CD4-positive, alpha-beta T cell (primary cell): ENCODE measurements around the gene BCL2. TPM values are rescaled to one million over a fixed set of nuclear protein-coding genes. Genes with fewer than 3 reads are reported as not detected.

Experiments
- ATAC-seq: fragments of 200-7000 bp; cut with Tn5 transposase; one replicate; pipeline ENCODE4 v1.10.0; 2022; ENCODE audit warnings: mild to moderate bottlenecking; ENCODE audit not compliant: poor library complexity
- CTCF ChIA-PET: fragments of 350-600 bp; sonication (Branson Sonifier 250); formaldehyde crosslinking; loops from one replicate; lab custom pipeline; 2021; ENCODE audit warnings: antibody characterized with exemption, inconsistent platforms; lab: Charles Lee
- POLR2A ChIA-PET: fragments of 350-600 bp; sonication (Branson Sonifier 250); formaldehyde crosslinking; loops from one replicate; lab custom pipeline; 2021; ENCODE audit warnings: antibody characterized with exemption, inconsistent platforms; lab: Charles Lee
- DNase-seq, 14 experiments: peaks; one replicate each; pipeline ENCODE4 v3.0.0-alpha.2; 2013 to 2020; ENCODE audit warnings: mixed read lengths in 2 of 14
- H3K27ac ChIP-seq, 2 donors: one replicate each; pipeline versions ENCODE4 v1.5.1 to v1.7.0; 2013; ENCODE audit warnings: low read length in 2 of 2, low read depth in 1 of 2, mild to moderate bottlenecking in 1 of 2
- H3K27me3 ChIP-seq, 2 experiments: 1 replicate in 1 of 2; 2 replicates in 1 of 2; pipeline versions ENCODE4 v1.6.1 to v1.7.0; 2013; ENCODE audit warnings: low read length in 2 of 2, control low read depth in 1 of 2, mild to moderate bottlenecking in 1 of 2, moderate library complexity in 1 of 2; ENCODE audit not compliant: insufficient read depth in 2 of 2, control insufficient read depth in 1 of 2
- H3K36me3 ChIP-seq: one replicate; pipeline ENCODE4 v1.6.1; 2013; ENCODE audit warnings: low read length, control low read depth; ENCODE audit not compliant: insufficient read depth
- H3K4me1 ChIP-seq: one replicate; pipeline ENCODE4 v1.6.1; 2013; ENCODE audit warnings: low read length, control low read depth; ENCODE audit not compliant: insufficient read depth
- H3K4me3 ChIP-seq: one replicate; pipeline ENCODE4 v1.5.1; 2013; ENCODE audit warnings: mild to moderate bottlenecking, low read length, moderate library complexity
- H3K9me3 ChIP-seq, 2 experiments: 1 replicate in 1 of 2; 2 replicates in 1 of 2; pipeline versions ENCODE4 v1.6.1 to v1.7.0; 2013; ENCODE audit warnings: low read length in 2 of 2, mild to moderate bottlenecking in 2 of 2, control low read depth in 1 of 2, moderate library complexity in 1 of 2; ENCODE audit not compliant: control insufficient read depth in 1 of 2, insufficient read depth in 1 of 2
- H3K27ac Mint-ChIP-seq: one replicate; pipeline ENCODE4 v1.8.0; 2020; ENCODE audit warnings: mixed read lengths
- H3K27me3 Mint-ChIP-seq: one replicate; pipeline ENCODE4 v1.8.0; 2021; ENCODE audit warnings: mixed read lengths
- H3K36me3 Mint-ChIP-seq: one replicate; pipeline ENCODE4 v1.8.0; 2021; ENCODE audit warnings: low read depth, mixed read lengths
- H3K4me1 Mint-ChIP-seq: one replicate; pipeline ENCODE4 v1.8.0; 2021; ENCODE audit warnings: low read depth, mixed read lengths
- H3K4me3 Mint-ChIP-seq: one replicate; pipeline ENCODE4 v1.8.0; 2020; ENCODE audit warnings: mild to moderate bottlenecking, mixed read lengths
- H3K9me3 Mint-ChIP-seq: one replicate; pipeline ENCODE4 v1.8.0; 2020; ENCODE audit warnings: mixed read lengths
- intact Hi-C, 2 experiments: fragments of 100-400 bp; cut with DNase I in 1 of 2; cut with micrococcal nuclease in 1 of 2; formaldehyde crosslinking; loops; one replicate each; pipeline versions ENCODE4 v1.15.1 to v1.9.0; 2023 to 2025; cut with DNase I, micrococcal nuclease
- total RNA-seq, 174 experiments: library from RNA in 2 of 174; stranded (reverse) in 2 of 174; gene quantifications; one replicate each; pipeline ENCODE4 v1.2.3 and lab custom pipeline; 2021 to 2026
- TF ChIP-seq, protein P1 (sequence below): fragments of 200-600 bp; IDR thresholded peaks from one replicate; pipeline ENCODE4 v1.8.0; 2022; ENCODE audit warnings: antibody characterized with exemption, mild to moderate bottlenecking

BCL2 gene
- total RNA-seq, 2 experiments from 2014 or later = 40.1 to 40.3 TPM

DNA sequence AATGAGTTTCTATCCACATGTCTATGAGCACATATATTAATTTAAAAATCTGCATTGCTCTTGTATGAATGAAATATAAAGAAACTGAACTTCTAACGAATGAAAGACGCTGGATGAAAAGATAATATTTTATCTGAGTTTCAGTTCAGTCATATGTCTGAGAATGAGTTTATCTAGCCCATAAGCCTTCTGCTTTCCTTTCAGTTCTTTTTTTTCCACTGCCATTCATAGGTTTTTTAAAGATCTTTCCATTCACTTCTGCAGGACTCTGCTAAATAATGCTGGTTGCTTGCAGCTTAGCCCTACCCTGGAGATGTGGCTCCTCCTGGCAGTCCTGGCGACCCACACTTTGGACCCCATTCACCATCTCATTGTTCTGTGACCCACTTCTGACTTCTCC, 109.0 kb downstream of the BCL2 start:
- Mint-ChIP-seq H3K4me3 (peak overlapping the region; percentile 49), H3K36me3 (no peaks in the 10 kb centered on the region), H3K27ac (peak overlapping the region; percentile 99), H3K4me1 (peaks cover 91% of the 10 kb centered on the region), H3K27me3 (no peaks in the 10 kb centered on the region), H3K9me3 (no peaks in the 10 kb centered on the region)
- CTCF ChIA-PET = interaction anchor here (1.2 kb wide), 1 partner anchor 107 kb away, joined by 5 read pairs; no protein-coding TSS in a partner anchor
- no peaks in the 10 kb centered on the region for H3K9me3 ChIP-seq
- peaks cover 86% of the 10 kb centered on the region for H3K4me1 ChIP-seq
- H3K27me3 ChIP-seq = no peaks in the 10 kb centered on the region
- DNase-seq (no peak), ATAC-seq (no peak)
- POLR2A ChIA-PET = interaction anchor here (1.0 to 2.1 kb wide), 4 partner anchors 10 to 108 kb away, joined by 3 to 11 read pairs (median 6); partner anchors contain the start of gene BCL2
- intact Hi-C loops = no loop called here
- no peak overlapping the region for H3K27ac ChIP-seq
- H3K4me3 ChIP-seq = no peak overlapping the region
- TF ChIP-seq, protein P1, sequence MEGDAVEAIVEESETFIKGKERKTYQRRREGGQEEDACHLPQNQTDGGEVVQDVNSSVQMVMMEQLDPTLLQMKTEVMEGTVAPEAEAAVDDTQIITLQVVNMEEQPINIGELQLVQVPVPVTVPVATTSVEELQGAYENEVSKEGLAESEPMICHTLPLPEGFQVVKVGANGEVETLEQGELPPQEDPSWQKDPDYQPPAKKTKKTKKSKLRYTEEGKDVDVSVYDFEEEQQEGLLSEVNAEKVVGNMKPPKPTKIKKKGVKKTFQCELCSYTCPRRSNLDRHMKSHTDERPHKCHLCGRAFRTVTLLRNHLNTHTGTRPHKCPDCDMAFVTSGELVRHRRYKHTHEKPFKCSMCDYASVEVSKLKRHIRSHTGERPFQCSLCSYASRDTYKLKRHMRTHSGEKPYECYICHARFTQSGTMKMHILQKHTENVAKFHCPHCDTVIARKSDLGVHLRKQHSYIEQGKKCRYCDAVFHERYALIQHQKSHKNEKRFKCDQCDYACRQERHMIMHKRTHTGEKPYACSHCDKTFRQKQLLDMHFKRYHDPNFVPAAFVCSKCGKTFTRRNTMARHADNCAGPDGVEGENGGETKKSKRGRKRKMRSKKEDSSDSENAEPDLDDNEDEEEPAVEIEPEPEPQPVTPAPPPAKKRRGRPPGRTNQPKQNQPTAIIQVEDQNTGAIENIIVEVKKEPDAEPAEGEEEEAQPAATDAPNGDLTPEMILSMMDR = no peak
- peaks cover 4% of the 10 kb centered on the region for H3K36me3 ChIP-seq

GRCh38 chr18:63208676-63209075, 110.9 kb downstream of the BCL2 start:
- CTCF ChIA-PET = interaction anchor here (2.7 kb wide), 1 partner anchor 109 kb away, joined by 10 read pairs; no protein-coding TSS in a partner anchor
- no peaks in the 10 kb centered on the region for H3K36me3 Mint-ChIP-seq
- no peaks in the 10 kb centered on the region for H3K27me3 Mint-ChIP-seq
- peak overlapping the region; percentile 17 for H3K4me3 ChIP-seq
- POLR2A ChIA-PET = interaction anchor here (1.0 to 1.4 kb wide), 2 partner anchors 12 to 47 kb away, joined by 3 to 4 read pairs; no protein-coding TSS in a partner anchor
- DNase-seq (no peak), ATAC-seq (no peak)
- no peaks in the 10 kb centered on the region for H3K9me3 ChIP-seq
- H3K27ac ChIP-seq = peak overlapping the region in 1 of 2 donors; percentile 4
- peaks cover 87% of the 10 kb centered on the region for H3K4me1 ChIP-seq
- peaks cover 4% of the 10 kb centered on the region for H3K36me3 ChIP-seq
- intact Hi-C loops = loop anchor here in 1 of 2 experiments (5.0 kb wide), 1 partner anchor 109 kb away; the partner anchor contains the start of gene BCL2
- H3K27me3 ChIP-seq = no peaks in the 10 kb centered on the region
- TF ChIP-seq, protein P1 = no peak
- peak overlapping the region; percentile 64 for H3K4me3 Mint-ChIP-seq
- peak overlapping the region; percentile 99 for H3K27ac Mint-ChIP-seq
- H3K4me1 Mint-ChIP-seq = peaks cover 96% of the 10 kb centered on the region
- no peaks in the 10 kb centered on the region for H3K9me3 Mint-ChIP-seq

DNA sequence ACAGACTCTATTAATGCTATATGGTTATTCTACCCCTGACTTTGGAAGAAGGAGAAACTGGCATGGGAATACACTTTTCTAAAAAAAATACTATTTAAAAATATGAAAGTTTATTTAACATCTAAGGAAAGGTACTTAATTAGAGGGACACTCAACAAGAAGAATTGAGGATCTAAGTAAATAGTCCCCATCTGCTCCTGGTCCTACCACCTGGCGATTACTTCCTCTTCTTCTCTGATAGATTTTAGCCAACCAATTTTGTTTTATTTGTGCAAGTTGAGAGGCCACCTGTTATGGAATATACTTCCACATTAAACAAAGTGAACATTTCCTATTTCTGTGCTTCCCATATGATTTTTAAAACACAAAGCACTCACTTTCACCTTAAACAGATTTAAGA, 111.7 kb downstream of the BCL2 start:
- CTCF ChIA-PET = interaction anchor here (1.5 to 2.7 kb wide), 2 partner anchors 53 to 110 kb away, joined by 3 to 10 read pairs; no protein-coding TSS in a partner anchor
- TF ChIP-seq, protein P1 = no peak
- Mint-ChIP-seq H3K27ac (peak overlapping the region; percentile 99), H3K4me1 (peaks cover 94% of the 10 kb centered on the region), H3K4me3 (peak overlapping the region; percentile 64), H3K27me3 (no peaks in the 10 kb centered on the region), H3K36me3 (no peaks in the 10 kb centered on the region), H3K9me3 (no peaks in the 10 kb centered on the region)
- H3K4me3 ChIP-seq = peak overlapping the region; percentile 31
- ATAC-seq (no peak), DNase-seq (no peak)
- H3K36me3 ChIP-seq = peaks cover 4% of the 10 kb centered on the region
- H3K27ac ChIP-seq = peak overlapping the region in 1 of 2 donors; percentile 32
- peaks cover 82% of the 10 kb centered on the region for H3K4me1 ChIP-seq
- no peaks in the 10 kb centered on the region for H3K9me3 ChIP-seq
- intact Hi-C loops = loop anchor here in 1 of 2 experiments (5.0 kb wide), 1 partner anchor 109 kb away; the partner anchor contains the start of gene BCL2
- POLR2A ChIA-PET = interaction anchor here (1.0 to 1.8 kb wide), 3 partner anchors 9 to 46 kb away, joined by 3 to 4 read pairs (median 4); no protein-coding TSS in a partner anchor
- no peaks in the 10 kb centered on the region for H3K27me3 ChIP-seq
